ENCODE data around the gene ZC3H7B. TPM values are rescaled to one million over a fixed set of nuclear protein-coding genes. Genes with fewer than 3 reads are reported as not detected.

The ZC3H7B gene
- total RNA-seq, 4 donors from 2014 or later = 29.5 to 43.6 (median 35.7) TPM

GRCh38 chr22:41383085-41383484 is 81.8 kb downstream of the ZC3H7B start:
- no peaks in the 10 kb centered on the region for H3K9me3 ChIP-seq
- no peak for TF ChIP-seq EP300 (IDR thresholded peaks at IDR 0.05; ENCODE audit: low read depth)
- TF ChIP-seq POLR2A (IDR thresholded peaks at IDR 0.05) = no peak
- no peak for TF ChIP-seq CTCF (IDR thresholded peaks at IDR 0.05)
- no peak for TF ChIP-seq POLR2AphosphoS5 (IDR thresholded peaks at IDR 0.05)
- in situ Hi-C loops (cut with MboI; ENCODE audit: low pct_ligation_motif_present in 1 of 4, low pct_unique_long_range_greater_than_20kb in 1 of 4, low sequenced_read_pairs in 3 of 4) (no loop called here), intact Hi-C loops (cut with DNase I; ENCODE audit: low total_unique reads) (no loop called here)
- H3K4me3 ChIP-seq = peak overlapping the region; percentile 74 to 97 (median 86)
- no peaks in the 10 kb centered on the region for H3K27me3 ChIP-seq
- H3K27ac ChIP-seq = peak overlapping the region; percentile 95 to 98 (median 97)
- H3K4me1 ChIP-seq = peaks cover 3 to 37% (median 32%) of the 10 kb centered on the region in 4 donors
- WGBS, 2 donors (ENCODE audit: low coverage in 1 of 2) = 44 to 52% methylated on average over 4 to 5 of the region's 5 CpGs
- H3K36me3 ChIP-seq = peaks cover 0 to 7% (median under 1%) of the 10 kb centered on the region in 4 donors
- DNase-seq = no peak

- no peak for DNase-seq
- Histone ChIP-seq H3K27me3 (no peaks in the 10 kb centered on the region), H3K9me3 (no peaks in the 10 kb centered on the region), H3K27ac (peak overlapping the region; percentile 95 to 98 (median 97)), H3K36me3 (peaks cover 0 to 18% (median 6%) of the 10 kb centered on the region in 4 donors), H3K4me3 (no peak overlapping the region), H3K4me1 (peaks cover 3 to 37% (median 32%) of the 10 kb centered on the region in 4 donors)
- in situ Hi-C loops (cut with MboI; ENCODE audit: low pct_ligation_motif_present in 1 of 4, low pct_unique_long_range_greater_than_20kb in 1 of 4, low sequenced_read_pairs in 3 of 4) (no loop called here), intact Hi-C loops (cut with DNase I; ENCODE audit: low total_unique reads) (no loop called here)
- no peak for TF ChIP-seq POLR2AphosphoS5 (IDR thresholded peaks at IDR 0.05)
- no peak for TF ChIP-seq CTCF (IDR thresholded peaks at IDR 0.05)
- no peak for TF ChIP-seq EP300 (IDR thresholded peaks at IDR 0.05; ENCODE audit: low read depth)
- no peak for TF ChIP-seq POLR2A (IDR thresholded peaks at IDR 0.05)
These were observed 82.8 kb downstream of the ZC3H7B start for GRCh38 chr22:41384128-41384527.

GRCh38 chr22:41387341-41387740 is 86.0 kb downstream of the ZC3H7B start:
- no peak for DNase-seq
- 89 to 96% methylated on average over 4 to 7 of the region's 7 CpGs for WGBS, 2 donors (ENCODE audit: low coverage in 1 of 2)
- peaks cover 0 to 28% (median 11%) of the 10 kb centered on the region in 4 donors for H3K36me3 ChIP-seq
- in situ Hi-C loops (cut with MboI; ENCODE audit: low pct_ligation_motif_present in 1 of 4, low pct_unique_long_range_greater_than_20kb in 1 of 4, low sequenced_read_pairs in 3 of 4) (no loop called here), intact Hi-C loops (cut with DNase I; ENCODE audit: low total_unique reads) (no loop called here)
- no peak overlapping the region for H3K4me3 ChIP-seq
- no peaks in the 10 kb centered on the region for H3K9me3 ChIP-seq
- H3K27me3 ChIP-seq = no peaks in the 10 kb centered on the region
- TF ChIP-seq CTCF (IDR thresholded peaks at IDR 0.05) (no peak), POLR2A (IDR thresholded peaks at IDR 0.05) (no peak), POLR2AphosphoS5 (IDR thresholded peaks at IDR 0.05) (no peak), EP300 (IDR thresholded peaks at IDR 0.05; ENCODE audit: low read depth) (no peak)
- H3K27ac ChIP-seq = no peak overlapping the region
- H3K4me1 ChIP-seq = peaks cover 3 to 23% (median 21%) of the 10 kb centered on the region in 4 donors

- H3K36me3 ChIP-seq = peaks cover 0 to 39% (median 15%) of the 10 kb centered on the region in 4 donors
- intact Hi-C loops (cut with DNase I; ENCODE audit: low total_unique reads) = no loop called here
These were observed 92.7 kb downstream of the ZC3H7B start for GRCh38 chr22:41394012-41394356.

More at GRCh38 chr22:41394012-41394356, 92.7 kb downstream of the ZC3H7B start:
- TF ChIP-seq POLR2AphosphoS5 (IDR thresholded peaks at IDR 0.05) (no peak), POLR2A (IDR thresholded peaks at IDR 0.05) (no peak), EP300 (IDR thresholded peaks at IDR 0.05; ENCODE audit: low read depth) (no peak), CTCF (IDR thresholded peaks at IDR 0.05) (no peak)
- in situ Hi-C loops (cut with MboI; ENCODE audit: low pct_ligation_motif_present in 1 of 4, low pct_unique_long_range_greater_than_20kb in 1 of 4, low sequenced_read_pairs in 3 of 4) = no loop called here
- no peak for DNase-seq
- Histone ChIP-seq H3K9me3 (no peaks in the 10 kb centered on the region), H3K4me3 (no peak overlapping the region), H3K27ac (peak overlapping the region; percentile 2 to 71 (median 10)), H3K4me1 (peaks cover 8 to 17% (median 14%) of the 10 kb centered on the region in 4 donors), H3K27me3 (no peaks in the 10 kb centered on the region)
- 87 to 92% methylated on average over 9 to 11 of the region's 11 CpGs for WGBS, 2 donors (ENCODE audit: low coverage in 1 of 2)
